ENCODE measurements around the gene CUBN. TPM values are rescaled to one million over a fixed set of nuclear protein-coding genes. Genes with fewer than 3 reads are reported as not detected.

The CUBN gene
- total RNA-seq, 1 donor from 2014 or later: 1.0 TPM

- H3K4me1 Mint-ChIP-seq (ENCODE audit: unreplicated experiment): peaks cover 48% of the 10 kb centered on the region
- H3K9me3 Mint-ChIP-seq: no peaks in the 10 kb centered on the region
- no peak for TF ChIP-seq CTCF (conservative IDR thresholded peaks at IDR 0.05)
- no peaks in the 10 kb centered on the region for H3K27me3 Mint-ChIP-seq
- H3K27ac Mint-ChIP-seq: peak overlapping the region; percentile 10
- no peak for DNase-seq (ENCODE audit: extremely low spot score, unreplicated experiment)
- no peaks in the 10 kb centered on the region for H3K36me3 Mint-ChIP-seq
- H3K4me3 Mint-ChIP-seq: peak overlapping the region; percentile 33
Measured at GRCh38 chr10:17025444-17026295, 103.9 kb downstream of the CUBN start.

- Mint-ChIP-seq H3K27ac (no peak overlapping the region), H3K4me1 (ENCODE audit: unreplicated experiment) (peaks cover 45% of the 10 kb centered on the region), H3K9me3 (peaks cover 2% of the 10 kb centered on the region), H3K36me3 (peaks cover 2% of the 10 kb centered on the region), H3K4me3 (no peak overlapping the region), H3K27me3 (no peaks in the 10 kb centered on the region)
- no peak for TF ChIP-seq CTCF (conservative IDR thresholded peaks at IDR 0.05)
- DNase-seq (ENCODE audit: extremely low spot score, unreplicated experiment): no peak
Measured at GRCh38 chr10:17024461-17024860, 105.2 kb downstream of the CUBN start.

GRCh38 chr10:17023386-17024298, 106.0 kb downstream of the CUBN start:
- no peak for DNase-seq (ENCODE audit: extremely low spot score, unreplicated experiment)
- H3K9me3 Mint-ChIP-seq: peaks cover 6% of the 10 kb centered on the region
- TF ChIP-seq CTCF (conservative IDR thresholded peaks at IDR 0.05): no peak
- peak overlapping the region; percentile 39 for H3K27ac Mint-ChIP-seq
- H3K36me3 Mint-ChIP-seq: peaks cover 6% of the 10 kb centered on the region
- H3K27me3 Mint-ChIP-seq: no peaks in the 10 kb centered on the region
- H3K4me1 Mint-ChIP-seq (ENCODE audit: unreplicated experiment): peaks cover 36% of the 10 kb centered on the region
- peak overlapping the region; percentile 52 for H3K4me3 Mint-ChIP-seq

GRCh38 chr10:17022896-17023295, 106.7 kb downstream of the CUBN start:
- TF ChIP-seq CTCF (conservative IDR thresholded peaks at IDR 0.05): no peak
- peak overlapping the region; percentile 52 for H3K4me3 Mint-ChIP-seq
- DNase-seq (ENCODE audit: extremely low spot score, unreplicated experiment): no peak
- no peak overlapping the region for H3K27ac Mint-ChIP-seq
- peaks cover 36% of the 10 kb centered on the region for H3K4me1 Mint-ChIP-seq (ENCODE audit: unreplicated experiment)
- H3K9me3 Mint-ChIP-seq: peaks cover 6% of the 10 kb centered on the region
- H3K27me3 Mint-ChIP-seq: no peaks in the 10 kb centered on the region
- peaks cover 6% of the 10 kb centered on the region for H3K36me3 Mint-ChIP-seq

- H3K4me3 Mint-ChIP-seq: peak overlapping the region; percentile 60
- peaks cover 36% of the 10 kb centered on the region for H3K4me1 Mint-ChIP-seq (ENCODE audit: unreplicated experiment)
- peaks cover 9% of the 10 kb centered on the region for H3K36me3 Mint-ChIP-seq
- H3K9me3 Mint-ChIP-seq: peaks cover 10% of the 10 kb centered on the region
- peak; percentile 44 for TF ChIP-seq CTCF (conservative IDR thresholded peaks at IDR 0.05)
- no peak for DNase-seq (ENCODE audit: extremely low spot score, unreplicated experiment)
- H3K27me3 Mint-ChIP-seq: no peaks in the 10 kb centered on the region
- H3K27ac Mint-ChIP-seq: no peak overlapping the region
Measured at GRCh38 chr10:17022466-17022825, 107.2 kb downstream of the CUBN start.
